GM18499 (cell line): ENCODE data around the gene TSC22D1.

Experiments
- ATAC-seq: cut with Tn5 transposase; IDR thresholded peaks from one replicate; pipeline ENCODE4 v1.9.1; 2021; ENCODE audit warnings: moderate number of reproducible peaks; ENCODE audit not compliant: insufficient read depth, unreplicated experiment

The TSC22D1 gene

GRCh38 chr13:44435142-44435918, 140.8 kb downstream of the TSC22D1 start:
- ATAC-seq, result no peak

DNA sequence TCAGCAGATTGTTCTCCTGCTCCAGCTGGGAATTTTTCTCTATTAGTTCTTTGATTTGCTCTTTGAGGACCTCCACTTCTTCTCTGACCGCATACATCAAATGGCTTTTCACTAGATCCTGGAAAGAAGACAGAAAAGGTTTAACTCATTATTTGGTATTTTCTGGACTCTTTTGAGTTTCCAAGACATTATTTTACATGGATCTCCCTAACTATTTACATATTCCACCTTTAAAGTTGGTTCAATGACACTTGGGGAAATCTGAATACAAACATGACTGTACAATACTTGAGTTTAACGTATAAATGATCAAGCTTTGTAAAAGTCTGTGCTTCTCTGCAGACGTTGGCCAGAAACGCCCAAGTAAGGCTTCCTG, 141.4 kb downstream of the TSC22D1 start:
- no peak for ATAC-seq

- ATAC-seq, result no peak
These were observed 142.0 kb downstream of the TSC22D1 start for GRCh38 chr13:44433863-44434765.

DNA sequence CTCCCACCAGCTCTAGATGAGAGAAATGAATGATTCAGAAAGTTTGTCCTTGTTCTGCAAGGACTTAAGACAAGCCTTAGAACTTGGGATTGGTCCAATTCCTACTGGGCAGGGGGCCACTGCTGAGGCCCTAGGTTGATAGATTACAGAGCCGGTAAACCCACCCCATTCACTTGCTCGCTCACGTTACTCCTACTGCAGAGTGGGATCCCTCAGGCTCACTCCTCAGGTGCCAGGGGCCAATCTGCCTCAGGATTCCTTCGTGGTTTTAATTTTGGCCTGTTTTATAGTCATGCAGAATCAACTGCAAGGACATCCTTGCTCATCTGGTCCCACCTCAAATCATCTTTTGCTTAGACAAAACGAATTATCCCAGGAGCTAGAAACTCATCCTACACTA, 143.5 kb downstream of the TSC22D1 start:
- ATAC-seq, result no peak

DNA sequence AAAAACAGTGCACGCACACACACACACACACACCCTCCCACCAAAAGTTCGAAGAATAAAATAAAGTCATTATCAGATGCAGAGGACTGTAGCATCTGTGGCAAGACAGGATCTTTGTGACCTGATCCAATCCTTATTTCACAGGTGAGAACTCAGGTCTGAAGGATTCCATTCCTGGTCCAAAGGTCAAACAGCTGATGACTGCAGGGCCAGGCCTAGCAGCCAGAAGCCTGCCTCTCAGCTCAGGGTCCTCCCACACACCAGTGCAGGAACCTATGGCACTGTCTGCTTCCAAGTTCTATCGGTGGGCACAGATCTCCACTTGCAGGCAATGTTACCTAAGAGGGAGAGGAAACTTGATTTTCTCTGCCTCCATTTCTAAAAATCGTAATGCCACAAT, 145.0 kb downstream of the TSC22D1 start:
- no peak for ATAC-seq

- no peak for ATAC-seq
These were observed 146.8 kb downstream of the TSC22D1 start for GRCh38 chr13:44429311-44429710.

DNA sequence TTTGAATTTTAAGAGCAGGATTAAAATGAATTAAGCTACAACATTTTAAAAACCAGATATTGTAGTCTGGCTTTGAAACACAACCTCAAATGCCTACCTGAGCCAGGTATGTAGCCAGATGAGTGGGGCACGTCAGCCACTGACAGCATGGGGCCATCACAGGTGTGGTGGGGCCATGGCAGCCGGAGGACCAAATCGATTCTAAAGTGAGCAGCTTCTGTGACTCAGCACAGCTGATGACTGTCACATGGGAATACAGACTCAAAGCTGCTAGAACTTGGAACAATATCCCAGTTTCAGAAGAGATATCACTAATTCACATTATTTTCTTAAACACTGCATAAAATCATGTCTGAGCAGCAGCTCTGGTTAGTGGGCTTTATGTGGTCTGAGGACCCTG, 149.7 kb downstream of the TSC22D1 start:
- no peak for ATAC-seq

DNA sequence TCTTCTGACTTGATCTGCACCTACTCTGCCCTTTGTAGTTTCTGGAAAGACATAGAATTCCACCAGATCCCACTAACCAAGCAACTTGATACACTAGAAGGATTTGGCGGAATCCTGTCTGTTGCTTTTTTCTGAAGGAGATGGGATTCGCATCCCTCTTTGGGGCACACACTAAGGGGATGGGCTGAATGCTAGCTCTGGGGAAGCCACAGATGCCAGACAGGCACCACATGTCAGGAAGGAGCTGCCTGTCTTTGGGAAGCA, 150.4 kb downstream of the TSC22D1 start:
- ATAC-seq, result no peak

GRCh38 chr13:44425041-44425814, 150.9 kb downstream of the TSC22D1 start:
- no peak for ATAC-seq

DNA sequence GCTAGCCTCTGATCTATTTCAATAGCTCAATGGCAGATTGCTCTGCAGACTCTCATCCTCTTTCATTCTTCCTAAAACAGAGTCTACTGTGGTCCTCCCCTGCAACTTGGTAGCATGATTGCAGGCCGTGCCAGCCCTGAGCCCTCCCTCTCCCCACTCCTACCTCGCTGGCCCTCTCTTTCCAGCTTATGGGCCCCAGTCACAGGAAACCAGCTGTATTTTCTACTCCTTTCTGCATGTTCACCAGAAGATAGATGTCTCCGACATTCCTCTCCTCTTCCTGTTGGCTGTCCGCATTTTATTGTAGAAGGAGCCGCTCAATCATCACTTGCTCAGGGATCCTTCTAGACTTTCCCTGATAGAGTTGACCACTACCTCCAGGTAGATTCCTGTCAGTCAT, 152.3 kb downstream of the TSC22D1 start:
- no peak for ATAC-seq

DNA sequence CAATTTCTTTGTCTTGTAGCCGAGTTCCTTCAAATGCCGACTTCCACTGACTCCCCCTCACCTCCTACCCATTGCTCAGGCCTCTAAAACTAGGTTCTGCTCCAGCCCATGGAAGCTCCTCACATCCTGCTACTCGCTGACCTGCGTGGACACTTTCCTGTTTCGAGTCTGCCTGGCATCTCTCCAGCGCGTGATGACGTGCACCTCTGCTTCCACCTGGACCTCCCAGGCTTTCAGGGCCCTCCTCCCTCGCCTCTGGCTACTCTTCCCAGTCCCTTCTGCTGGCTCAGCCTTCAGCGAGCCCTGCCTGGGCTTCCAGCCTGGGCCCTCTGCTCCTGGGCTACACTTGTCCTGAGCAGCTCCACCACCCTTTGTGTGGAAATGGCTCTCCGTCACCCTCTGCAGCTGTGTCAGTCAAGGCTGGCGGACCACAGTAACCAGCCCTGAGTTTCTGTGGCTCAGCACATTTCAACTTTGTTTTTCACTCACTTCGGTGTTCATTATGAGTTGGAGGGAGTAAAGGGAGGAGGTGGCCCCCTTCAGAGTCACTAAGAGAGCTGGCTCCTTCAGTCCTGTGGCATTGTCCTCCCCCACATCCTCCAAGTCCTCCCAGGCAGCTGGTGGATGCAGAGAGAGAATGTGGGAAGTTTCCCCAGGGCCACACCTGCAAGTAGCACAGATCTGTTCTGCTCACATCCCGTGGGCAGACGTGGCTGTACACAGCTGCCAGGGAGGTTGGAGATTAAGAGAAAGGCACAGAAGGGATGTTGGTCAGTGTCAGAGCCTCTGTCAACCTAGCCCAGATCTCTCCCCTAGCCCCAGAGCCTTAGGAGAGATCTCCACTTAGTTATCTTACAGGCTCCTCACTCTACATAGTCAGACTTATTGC, 153.1 kb downstream of the TSC22D1 start:
- no peak for ATAC-seq

DNA sequence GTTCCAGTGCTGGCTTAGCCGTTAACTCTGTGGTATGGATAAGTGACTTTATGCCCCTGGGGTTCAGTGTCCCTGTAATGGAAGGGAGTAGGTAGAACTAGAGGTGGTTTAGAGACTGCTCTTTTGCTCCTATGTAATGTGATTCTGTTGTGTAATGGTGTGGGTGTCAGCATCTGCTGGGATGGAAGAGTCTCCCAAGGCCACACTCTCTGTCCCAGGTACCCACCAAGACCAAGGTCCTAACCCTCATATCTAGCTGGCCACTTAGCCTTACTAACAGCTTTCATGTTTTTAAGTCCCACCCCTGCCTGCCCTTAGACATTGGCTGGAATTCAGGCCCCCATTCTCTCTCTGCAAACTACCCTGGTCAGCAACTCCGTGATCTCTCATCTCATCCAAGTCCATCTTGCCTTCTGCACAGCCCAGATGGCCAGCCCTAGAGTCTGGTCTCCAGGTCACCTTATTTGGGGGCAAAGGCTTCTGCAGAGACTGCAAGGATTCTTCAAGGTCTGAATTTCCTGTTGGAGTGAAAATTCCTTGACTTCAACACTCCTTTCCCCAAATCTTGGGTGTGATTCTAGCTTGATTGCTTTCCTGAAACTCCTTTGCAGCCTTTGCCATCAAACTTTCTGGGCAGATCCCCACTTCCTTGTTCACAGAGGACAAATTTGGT, 154.1 kb downstream of the TSC22D1 start:
- ATAC-seq, result no peak

DNA sequence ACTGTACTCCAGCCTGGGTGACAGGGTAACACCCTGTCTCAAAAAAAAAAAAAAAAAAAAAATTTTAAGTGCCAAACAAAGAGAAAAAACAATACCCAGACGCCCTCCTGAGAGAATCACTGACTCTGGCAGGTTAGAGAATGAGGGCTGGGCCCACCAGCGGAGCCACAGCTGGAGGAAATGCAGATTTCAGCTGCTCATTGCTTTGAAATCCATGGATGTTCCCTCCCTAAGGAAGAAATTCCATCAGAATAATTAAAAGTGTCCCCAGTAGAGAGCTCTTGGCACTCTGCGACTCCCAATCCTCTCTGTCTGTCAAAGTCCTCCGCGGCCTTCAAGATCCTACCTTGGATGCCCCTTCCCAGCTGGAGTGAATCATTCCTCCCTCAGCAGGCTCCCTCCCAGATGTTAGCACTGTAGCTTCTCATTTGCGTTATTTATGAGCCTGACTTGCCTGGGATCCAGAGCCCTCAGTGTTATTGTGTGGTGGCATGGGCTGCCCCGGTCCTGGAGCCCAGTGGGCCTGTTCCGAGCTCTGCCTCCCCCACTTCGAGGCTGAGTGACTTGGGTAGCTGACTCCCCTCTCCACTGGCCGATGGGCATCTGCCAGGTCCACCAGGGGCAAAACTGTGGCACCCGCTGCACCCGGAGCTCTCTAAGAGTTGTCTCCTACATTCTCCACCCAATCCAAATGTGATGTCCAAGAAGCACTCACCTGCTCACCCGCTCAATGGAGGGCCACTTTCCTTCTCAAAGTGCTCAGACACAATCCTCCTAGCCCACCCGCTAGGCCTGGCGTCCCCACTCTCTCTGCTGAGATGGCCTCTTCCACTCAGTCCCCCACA, 155.5 kb downstream of the TSC22D1 start:
- no peak for ATAC-seq

GRCh38 chr13:44417876-44418275, 158.3 kb downstream of the TSC22D1 start:
- ATAC-seq, result no peak

- ATAC-seq, result no peak
These were observed 158.7 kb downstream of the TSC22D1 start for GRCh38 chr13:44417446-44417845.

GRCh38 chr13:44416744-44417143, 159.4 kb downstream of the TSC22D1 start:
- no peak for ATAC-seq

GRCh38 chr13:44416301-44416700, 159.8 kb downstream of the TSC22D1 start:
- no peak for ATAC-seq

DNA sequence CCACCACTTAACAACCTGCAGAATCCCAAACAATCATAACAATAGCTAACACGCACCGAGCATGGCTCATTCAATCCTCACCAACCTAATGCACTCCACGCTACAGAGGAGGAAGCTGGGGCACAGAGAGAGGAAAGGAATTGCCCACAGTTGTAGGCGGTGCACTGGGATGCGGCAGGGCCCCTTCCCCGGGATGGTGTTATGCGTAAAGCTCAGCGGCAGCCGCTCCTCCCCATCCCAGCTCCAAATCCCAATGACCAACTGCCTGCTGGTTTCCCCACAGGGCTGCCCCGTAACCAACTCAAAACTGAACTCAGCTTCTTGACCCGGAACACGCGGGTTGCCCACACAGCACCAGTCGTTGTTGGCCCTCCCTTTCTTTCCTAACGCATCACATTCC, 160.3 kb downstream of the TSC22D1 start:
- no peak for ATAC-seq

DNA sequence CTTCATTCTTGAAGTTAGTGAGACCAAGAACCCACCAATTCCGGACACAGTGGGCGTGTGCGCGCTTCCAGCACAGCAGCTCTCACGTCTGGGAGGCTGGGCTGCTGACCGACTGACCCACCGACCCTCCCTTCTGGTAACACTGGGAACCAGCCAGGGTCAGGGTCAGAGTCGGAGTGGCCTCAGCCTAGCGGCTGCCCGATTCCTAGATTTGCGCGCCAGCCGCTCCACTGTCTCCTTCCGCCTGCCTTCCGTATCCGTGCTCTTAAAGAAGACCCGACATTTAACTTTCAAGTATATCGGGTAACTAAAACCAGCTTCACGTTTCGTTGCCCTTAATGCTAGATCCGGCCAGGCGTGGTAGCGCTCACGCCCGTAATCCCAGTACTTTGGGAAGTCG, 161.4 kb downstream of the TSC22D1 start:
- ATAC-seq, result no peak
